PC-9 (cell line): ENCODE results near the gene DNASE1L3. TPM values are rescaled to one million over a fixed set of nuclear protein-coding genes. Genes with fewer than 3 reads are reported as not detected.

Experiments used
- BruUV-seq: library from RNA; stranded (reverse); fragments of 400-500 nt; replicated peaks from 2 replicates; lab custom pipeline; 2021; lab: Mats Ljungman, UMichigan
- CTCF ChIA-PET: fragments of 300-600 bp; sonication (Branson Sonifier 250); formaldehyde crosslinking; loops from one replicate; lab custom pipeline; 2022; ENCODE audit warnings: antibody characterized with exemption; lab: Charles Lee
- POLR2A ChIA-PET: fragments of 300-600 bp; sonication (Branson Sonifier 250); formaldehyde crosslinking; loops from one replicate; lab custom pipeline; 2022; ENCODE audit warnings: antibody characterized with exemption; ENCODE audit not compliant: unreplicated experiment; lab: Charles Lee
- DNase-seq, 2 experiments: peaks; one replicate each; pipeline versions ENCODE4 v3.0.0 to v3.0.0-alpha.2; 2015 to 2022; ENCODE audit warnings: mixed read lengths in 1 of 2
- H2AFZ ChIP-seq: fragments of 200-600 bp; sonication (generic); 2 replicates; pipeline ENCODE4 v1.8.1; 2017; ENCODE audit warnings: antibody characterized with exemption
- H3F3A ChIP-seq: fragments of 200-600 bp; sonication (generic); 2 replicates; pipeline ENCODE4 v1.8.1; 2017; ENCODE audit warnings: antibody characterized with exemption, mild to moderate bottlenecking, low read depth; ENCODE audit not compliant: insufficient read depth
- H3K27ac ChIP-seq: fragments of 200-600 bp; sonication (generic); 2 replicates; pipeline ENCODE4 v1.6.1; 2016; ENCODE audit warnings: mixed run types
- H3K27me3 ChIP-seq: fragments of 200-600 bp; sonication (generic); 2 replicates; pipeline ENCODE4 v1.6.1; 2016; ENCODE audit warnings: low read depth, mixed run types; ENCODE audit not compliant: insufficient read depth
- H3K36me3 ChIP-seq: fragments of 200-600 bp; sonication (generic); 2 replicates; pipeline ENCODE4 v1.6.1; 2016; ENCODE audit warnings: low read depth, mixed run types
- H3K4me1 ChIP-seq: fragments of 200-600 bp; sonication (generic); replicated peaks from 2 replicates; pipeline ENCODE4 v1.6.1; 2016; ENCODE audit warnings: mixed run types; ENCODE audit not compliant: insufficient read depth
- H3K4me2 ChIP-seq: fragments of 200-600 bp; sonication (generic); 2 replicates; pipeline ENCODE4 v1.6.1; 2017; ENCODE audit warnings: mixed run types
- H3K4me3 ChIP-seq: fragments of 200-600 bp; sonication (generic); 2 replicates; pipeline ENCODE4 v1.6.1; 2016; ENCODE audit warnings: mixed run types
- H3K79me2 ChIP-seq: fragments of 200-600 bp; sonication (generic); 2 replicates; pipeline ENCODE4 v1.6.1; 2017; ENCODE audit warnings: low read depth, mixed run types
- H3K9me2 ChIP-seq: fragments of 200-600 bp; sonication (generic); 2 replicates; pipeline ENCODE4 v1.8.1; 2017; ENCODE audit warnings: mild to moderate bottlenecking; ENCODE audit not compliant: insufficient read depth
- H3K9me3 ChIP-seq: fragments of 200-600 bp; sonication (generic); 2 replicates; pipeline ENCODE4 v1.8.1; 2016; ENCODE audit warnings: low read depth; ENCODE audit not compliant: insufficient read depth
- H4K20me1 ChIP-seq: fragments of 200-600 bp; sonication (generic); 2 replicates; pipeline ENCODE4 v1.8.1; 2017; ENCODE audit not compliant: insufficient read depth
- CTCF ChIP-seq: fragments of 200-600 bp; sonication (generic); conservative IDR thresholded peaks from 2 replicates; pipeline ENCODE4 v1.6.1; 2017; ENCODE audit warnings: mixed run types, antibody characterized with exemption, mild to moderate bottlenecking, moderate library complexity
- EZH2 ChIP-seq: fragments of 200-600 bp; sonication (generic); IDR thresholded peaks from 2 replicates; pipeline ENCODE4 v1.8.0; 2017; ENCODE audit warnings: antibody characterized with exemption, low read depth
- intact Hi-C: fragments of 100-400 bp; cut with micrococcal nuclease; formaldehyde crosslinking; loops from one replicate; pipeline ENCODE4 v1.10.0; 2022; ENCODE audit not compliant: unreplicated experiment
- total RNA-seq: library from RNA; stranded (reverse); gene quantifications from 2 replicates; pipeline ENCODE4 v1.2.3, GENCODE V29; 2021

The DNASE1L3 gene
- total RNA-seq, 1 experiment from 2014 or later: not detected

DNA sequence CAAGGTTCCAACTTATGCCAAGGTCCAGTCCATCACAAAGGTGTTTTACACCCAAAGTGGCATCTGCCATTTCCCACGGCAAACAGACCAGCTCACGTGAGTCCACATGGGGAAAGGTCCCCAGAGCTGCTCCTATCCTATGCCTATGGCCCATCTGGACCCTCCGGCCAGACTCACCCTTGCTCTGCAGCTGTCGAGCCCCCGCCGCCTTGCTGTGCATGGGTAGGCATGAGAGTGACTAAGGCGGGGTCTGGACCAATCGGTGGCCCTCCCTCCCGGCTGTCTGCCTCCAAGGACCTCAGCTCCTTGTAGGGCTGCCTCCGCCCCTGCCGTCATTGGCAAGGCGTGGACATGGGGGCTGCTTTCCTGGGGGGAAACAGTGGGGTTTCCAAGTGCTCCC is 26.9 kb downstream of the DNASE1L3 start:
- Histone ChIP-seq H3K27ac (no peak overlapping the region), H3K27me3 (no peaks in the 10 kb centered on the region), H2AFZ (no peak overlapping the region), H3K4me1 (peaks cover 24% of the 10 kb centered on the region), H3K79me2 (no peaks in the 10 kb centered on the region), H3K4me2 (no peak overlapping the region), H3K9me2 (no peaks in the 10 kb centered on the region), H3K4me3 (no peak overlapping the region), H3F3A (peaks cover 25% of the 10 kb centered on the region; the same call in 1 of the 2 replicates), H4K20me1 (no peaks in the 10 kb centered on the region), H3K9me3 (no peaks in the 10 kb centered on the region), H3K36me3 (no peaks in the 10 kb centered on the region)
- CTCF ChIA-PET: interaction anchor here (0.6 to 1.4 kb wide), 2 partner anchors 34 to 116 kb away, joined by 3 read pairs; no protein-coding TSS in a partner anchor
- intact Hi-C loops: loop anchor here (10.0 kb wide), 1 partner anchor 451 kb away; no protein-coding TSS in a partner anchor
- no peak for DNase-seq
- POLR2A ChIA-PET: no interaction called here
- TF ChIP-seq EZH2 (no peak), CTCF (no peak)
- no TSS peak for BruUV-seq

DNA sequence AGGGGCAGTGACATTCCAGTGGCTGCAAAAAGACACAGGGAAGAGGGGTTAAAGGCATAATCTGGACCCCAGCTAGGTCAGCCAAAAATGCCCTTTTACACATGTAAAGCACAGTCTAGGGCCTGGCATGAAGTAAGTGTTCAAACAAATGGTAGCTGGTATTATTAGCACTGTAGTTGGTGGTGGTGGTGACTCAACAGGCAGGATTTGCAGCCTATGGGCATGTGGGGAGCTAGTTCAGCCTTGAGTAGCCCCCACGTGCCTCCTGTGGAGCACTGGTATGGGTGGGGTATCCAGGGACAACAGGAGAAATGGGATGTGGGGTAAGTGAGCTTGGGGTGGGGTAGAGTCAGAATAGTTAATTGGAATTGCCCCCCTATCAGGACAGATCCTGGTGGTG is 27.6 kb downstream of the DNASE1L3 start:
- intact Hi-C loops: loop anchor here (10.0 kb wide), 1 partner anchor 452 kb away; no protein-coding TSS in a partner anchor
- H3K4me3 ChIP-seq: no peak overlapping the region
- ChIA-PET POLR2A (no interaction called here), CTCF (interaction anchor here (0.6 to 1.4 kb wide), 2 partner anchors 35 to 117 kb away, joined by 3 read pairs; no protein-coding TSS in a partner anchor)
- H3K27me3 ChIP-seq: no peaks in the 10 kb centered on the region
- no peak overlapping the region for H2AFZ ChIP-seq
- peaks cover 18% of the 10 kb centered on the region for H3K4me1 ChIP-seq
- TF ChIP-seq CTCF (no peak), EZH2 (no peak)
- no peaks in the 10 kb centered on the region for H3K9me2 ChIP-seq
- DNase-seq: no peak
- no peaks in the 10 kb centered on the region for H3K36me3 ChIP-seq
- no peak overlapping the region for H3K4me2 ChIP-seq
- no TSS peak for BruUV-seq
- peaks cover 27% of the 10 kb centered on the region; the same call in 1 of the 2 replicates for H3F3A ChIP-seq
- no peaks in the 10 kb centered on the region for H3K79me2 ChIP-seq
- H4K20me1 ChIP-seq: no peaks in the 10 kb centered on the region
- H3K9me3 ChIP-seq: no peaks in the 10 kb centered on the region
- H3K27ac ChIP-seq: no peak overlapping the region

GRCh38 chr3:58180940-58181587 is 29.7 kb downstream of the DNASE1L3 start:
- intact Hi-C loops: loop anchor here (10.0 kb wide), 1 partner anchor 454 kb away; no protein-coding TSS in a partner anchor
- POLR2A ChIA-PET: no interaction called here

More at GRCh38 chr3:58180940-58181587, 29.7 kb downstream of the DNASE1L3 start:
- CTCF ChIA-PET: no interaction called here
- no peak overlapping the region for H3K27ac ChIP-seq
- BruUV-seq: no TSS peak
- no peak overlapping the region for H2AFZ ChIP-seq
- H3K4me3 ChIP-seq: no peak overlapping the region
- no peaks in the 10 kb centered on the region for H3K36me3 ChIP-seq
- peaks cover 13% of the 10 kb centered on the region for H3K4me1 ChIP-seq
- H3K27me3 ChIP-seq: no peaks in the 10 kb centered on the region
- H3K4me2 ChIP-seq: peak overlapping the region; percentile 15; the same call in 1 of the 2 replicates
- TF ChIP-seq CTCF (no peak), EZH2 (no peak)
- peaks cover 26% of the 10 kb centered on the region for H3F3A ChIP-seq
- H3K79me2 ChIP-seq: no peaks in the 10 kb centered on the region
- no peaks in the 10 kb centered on the region for H3K9me2 ChIP-seq
- DNase-seq: peak in 1 of 2 experiments; percentile 77
- no peaks in the 10 kb centered on the region for H3K9me3 ChIP-seq
- H4K20me1 ChIP-seq: no peaks in the 10 kb centered on the region
